GM12875 (cell line): ENCODE results near the gene PGLYRP4.
"Not testable (repeated sequence)": the region's sequence is repeated elsewhere in the genome, so short reads cannot be mapped to it uniquely, and the experiment has no call there.

Source experiments
- H3K4me3 ChIP-seq: one replicate; pipeline ENCODE4 v1.5.1; 2011; ENCODE audit warnings: low read depth, low read length, control low read depth
- TF ChIP-seq, protein P1 (sequence below): IDR thresholded peaks from 2 replicates; pipeline ENCODE4 v1.5.1; 2011; ENCODE audit warnings: low read depth, mild to moderate bottlenecking, control low read depth, inconsistent platforms, low read length, moderate library complexity, borderline replicate concordance; ENCODE audit not compliant: insufficient read depth

PGLYRP4 gene

DNA sequence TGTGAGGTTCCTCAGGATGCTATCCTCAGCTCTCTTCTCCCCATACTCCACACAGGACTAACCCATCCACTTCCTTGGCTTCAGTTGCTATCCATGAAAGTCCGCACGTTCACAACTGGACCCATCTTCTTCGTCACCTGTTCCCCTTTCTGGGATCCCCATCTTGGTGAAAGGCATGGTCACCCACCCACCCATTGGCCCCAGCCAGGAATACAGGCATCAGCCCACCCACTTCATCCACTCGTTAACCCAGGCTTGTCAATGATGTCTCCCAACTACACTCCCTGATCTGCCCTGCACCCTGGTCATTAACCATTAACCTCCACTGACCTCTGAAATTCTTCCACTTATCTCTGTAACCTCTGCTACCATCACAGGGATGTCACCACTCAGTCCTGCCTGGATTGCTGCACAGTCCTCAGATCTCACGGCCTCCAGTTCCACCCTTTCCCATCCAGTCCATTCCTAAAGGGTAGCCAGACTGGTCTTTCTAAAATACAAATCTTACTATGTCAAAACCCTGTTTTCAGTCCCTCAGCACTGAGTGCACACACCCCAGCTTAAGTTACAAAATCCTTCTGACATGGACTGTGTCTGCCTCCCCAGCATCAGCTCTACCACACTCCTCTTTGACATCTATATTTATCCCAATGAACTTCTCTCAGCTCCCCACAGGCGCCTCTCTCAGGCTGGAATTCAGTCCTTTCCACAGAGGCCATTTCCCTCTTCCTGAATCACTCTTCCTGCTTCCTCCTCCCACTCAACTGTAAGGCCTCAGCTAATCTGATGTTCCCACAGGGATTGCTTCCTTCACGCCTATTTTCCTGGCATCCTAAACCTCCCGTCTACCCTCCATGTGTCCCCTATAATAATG, 10.4 kb downstream of the PGLYRP4 start:
- H3K4me3 ChIP-seq: no peak overlapping the region
- TF ChIP-seq, protein P1, sequence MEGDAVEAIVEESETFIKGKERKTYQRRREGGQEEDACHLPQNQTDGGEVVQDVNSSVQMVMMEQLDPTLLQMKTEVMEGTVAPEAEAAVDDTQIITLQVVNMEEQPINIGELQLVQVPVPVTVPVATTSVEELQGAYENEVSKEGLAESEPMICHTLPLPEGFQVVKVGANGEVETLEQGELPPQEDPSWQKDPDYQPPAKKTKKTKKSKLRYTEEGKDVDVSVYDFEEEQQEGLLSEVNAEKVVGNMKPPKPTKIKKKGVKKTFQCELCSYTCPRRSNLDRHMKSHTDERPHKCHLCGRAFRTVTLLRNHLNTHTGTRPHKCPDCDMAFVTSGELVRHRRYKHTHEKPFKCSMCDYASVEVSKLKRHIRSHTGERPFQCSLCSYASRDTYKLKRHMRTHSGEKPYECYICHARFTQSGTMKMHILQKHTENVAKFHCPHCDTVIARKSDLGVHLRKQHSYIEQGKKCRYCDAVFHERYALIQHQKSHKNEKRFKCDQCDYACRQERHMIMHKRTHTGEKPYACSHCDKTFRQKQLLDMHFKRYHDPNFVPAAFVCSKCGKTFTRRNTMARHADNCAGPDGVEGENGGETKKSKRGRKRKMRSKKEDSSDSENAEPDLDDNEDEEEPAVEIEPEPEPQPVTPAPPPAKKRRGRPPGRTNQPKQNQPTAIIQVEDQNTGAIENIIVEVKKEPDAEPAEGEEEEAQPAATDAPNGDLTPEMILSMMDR: no peak

DNA sequence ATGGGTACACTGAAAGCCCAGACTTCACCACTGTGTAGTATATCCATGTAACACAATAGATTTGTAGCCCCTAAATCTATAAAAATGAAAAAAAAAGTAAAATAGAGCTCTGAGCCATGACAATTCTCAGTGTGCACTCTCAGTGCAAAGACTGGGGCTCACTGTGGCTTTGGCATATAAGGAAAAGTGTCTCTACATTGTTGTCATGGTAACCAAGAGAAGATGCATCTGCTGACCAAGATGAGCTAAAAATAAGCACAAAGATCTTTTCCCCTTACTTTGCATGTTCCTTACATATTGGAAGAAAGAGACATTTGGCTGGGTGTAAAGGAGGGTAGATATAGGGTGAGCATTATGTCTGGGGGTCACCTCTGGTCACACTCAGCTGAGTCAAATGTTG, 12.0 kb downstream of the PGLYRP4 start:
- TF ChIP-seq, protein P1: no peak
- H3K4me3 ChIP-seq: no peak overlapping the region

GRCh38 chr1:153333902-153334301, 14.7 kb downstream of the PGLYRP4 start:
- H3K4me3 ChIP-seq: no peak overlapping the region
- TF ChIP-seq, protein P1: no peak

DNA sequence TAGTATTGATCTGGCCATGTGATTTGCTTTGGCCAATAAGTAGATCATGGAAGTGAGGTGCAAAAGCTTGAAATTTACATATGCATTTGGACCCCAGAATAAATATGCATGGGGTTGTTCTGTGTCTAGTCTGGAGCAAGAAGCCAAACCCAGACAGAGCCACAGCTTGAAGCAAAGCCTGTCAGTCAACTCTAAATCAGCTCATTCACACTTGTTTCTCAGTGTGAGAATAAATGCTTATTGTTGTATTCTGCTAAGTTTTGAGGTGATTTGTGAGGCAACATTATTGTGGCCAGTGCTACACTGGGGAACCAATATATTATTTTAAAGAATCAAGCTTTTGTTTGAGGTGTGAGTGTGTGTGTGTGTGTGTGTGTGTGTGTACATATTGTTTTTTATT, 23.7 kb downstream of the PGLYRP4 start:
- no peak overlapping the region for H3K4me3 ChIP-seq
- TF ChIP-seq, protein P1: no peak

DNA sequence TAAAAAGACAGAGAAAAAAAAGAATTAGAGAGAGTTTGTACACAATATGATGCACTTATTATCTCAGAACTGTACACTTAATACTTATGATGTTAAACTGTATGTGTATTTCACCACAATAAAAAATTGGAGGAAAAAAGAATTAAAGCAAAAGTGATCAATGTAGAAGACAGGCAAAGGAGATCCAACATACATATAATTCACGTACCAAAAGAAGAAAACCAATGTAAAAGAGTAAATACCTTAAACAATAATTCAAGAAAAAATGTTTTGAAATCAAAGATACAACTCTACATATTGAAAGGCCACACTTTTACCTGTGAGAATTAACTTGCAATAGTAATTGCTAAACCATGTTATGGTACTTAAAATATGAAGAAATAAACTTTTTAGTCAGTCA, 26.1 kb downstream of the PGLYRP4 start:
- TF ChIP-seq, protein P1: no peak
- H3K4me3 ChIP-seq: no peak overlapping the region

DNA sequence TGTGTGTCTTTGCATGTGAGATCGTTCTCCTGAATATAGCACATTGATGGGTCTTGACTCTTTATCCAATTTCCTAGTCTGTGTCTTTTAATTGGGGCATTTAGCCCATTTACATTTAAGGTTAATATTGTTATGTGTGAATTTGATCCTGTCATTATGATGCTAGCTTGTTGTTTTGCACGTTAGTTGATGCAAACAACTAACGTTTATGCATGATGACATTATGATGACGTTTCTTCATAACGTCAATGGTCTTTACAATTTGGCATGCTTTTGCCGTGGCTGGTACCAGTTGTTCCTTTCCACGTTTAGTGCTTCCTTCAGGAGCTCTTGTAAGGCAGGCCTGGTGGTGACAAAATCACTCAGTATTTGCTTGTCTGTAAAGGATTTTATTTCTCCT, 30.5 kb downstream of the PGLYRP4 start:
- H3K4me3 ChIP-seq: not testable (repeated sequence)

DNA sequence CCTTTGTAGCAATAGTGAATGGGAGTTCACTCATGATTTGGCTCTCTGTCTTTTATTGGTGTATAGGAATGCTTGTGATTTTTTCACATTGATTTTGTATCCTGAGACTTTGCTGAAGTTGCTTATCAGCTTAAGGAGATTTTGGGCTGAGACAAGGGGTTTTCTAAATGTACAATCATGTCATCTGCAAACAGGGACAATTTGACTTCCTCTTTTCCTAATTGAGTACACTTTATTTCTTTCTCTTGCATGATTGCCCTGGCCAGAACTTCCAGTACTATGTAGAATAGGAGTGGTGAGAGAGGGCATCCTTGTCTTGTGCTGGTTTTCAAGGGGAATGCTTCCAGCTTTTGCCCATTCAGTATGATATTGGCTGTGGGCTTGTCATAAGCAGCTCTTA, 32.6 kb downstream of the PGLYRP4 start:
- H3K4me3 ChIP-seq: not testable (repeated sequence)

- H3K4me3 ChIP-seq: not testable (repeated sequence)
Measured at GRCh38 chr1:153314388-153314787, 34.3 kb downstream of the PGLYRP4 start.

- no peak overlapping the region for H3K4me3 ChIP-seq
- TF ChIP-seq, protein P1: no peak
Measured at GRCh38 chr1:153313288-153313687, 35.4 kb downstream of the PGLYRP4 start.
